ENCODE results near the gene TECTA.
"Not testable (repeated sequence)": the region's sequence is repeated elsewhere in the genome, so short reads cannot be mapped to it uniquely, and the experiment has no call there.

The TECTA gene

GRCh38 chr11:121099364-121099763 is 1.7 kb upstream of the TECTA start:
- no peak for DNase-seq

- no peak for DNase-seq
Measured at GRCh38 chr11:121099885-121100284, 1.2 kb upstream of the TECTA start.

- DNase-seq: no peak
Measured at GRCh38 chr11:121104312-121104762, 3.3 kb downstream of the TECTA start.

- DNase-seq: no peak
Measured at GRCh38 chr11:121105063-121105480, 4.0 kb downstream of the TECTA start.

- no peak for DNase-seq
Measured at GRCh38 chr11:121105481-121106195, 4.6 kb downstream of the TECTA start.

- DNase-seq: no peak
Measured at GRCh38 chr11:121106812-121107211, 5.8 kb downstream of the TECTA start.

GRCh38 chr11:121108413-121108812 is 7.4 kb downstream of the TECTA start:
- no peak for DNase-seq

- DNase-seq: no peak
Measured at GRCh38 chr11:121109471-121109870, 8.4 kb downstream of the TECTA start.

GRCh38 chr11:121109916-121110586 is 9.0 kb downstream of the TECTA start:
- no peak for DNase-seq

- no peak for DNase-seq
Measured at GRCh38 chr11:121110871-121111724, 10.1 kb downstream of the TECTA start.

- DNase-seq: peak; percentile 59
Measured at GRCh38 chr11:121112498-121113455, 11.7 kb downstream of the TECTA start.

- no peak for DNase-seq
Measured at GRCh38 chr11:121113611-121114010, 12.6 kb downstream of the TECTA start.

GRCh38 chr11:121115024-121115423 is 14.0 kb downstream of the TECTA start:
- not testable (repeated sequence) for DNase-seq

- no peak for DNase-seq
Measured at GRCh38 chr11:121117788-121118187, 16.7 kb downstream of the TECTA start.

GRCh38 chr11:121119440-121119839 is 18.4 kb downstream of the TECTA start:
- DNase-seq: no peak

GRCh38 chr11:121122328-121122727 is 21.3 kb downstream of the TECTA start:
- DNase-seq: no peak

GRCh38 chr11:121123496-121124069 is 22.5 kb downstream of the TECTA start:
- DNase-seq: no peak

- DNase-seq: no peak
Measured at GRCh38 chr11:121127809-121128208, 26.8 kb downstream of the TECTA start.

- no peak for DNase-seq
Measured at GRCh38 chr11:121129362-121130340, 28.6 kb downstream of the TECTA start.

- no peak for DNase-seq
Measured at GRCh38 chr11:121131656-121132055, 30.6 kb downstream of the TECTA start.

All from amniotic stem cell (primary cell).